ENCODE data around the gene ABLIM1.

DNA sequence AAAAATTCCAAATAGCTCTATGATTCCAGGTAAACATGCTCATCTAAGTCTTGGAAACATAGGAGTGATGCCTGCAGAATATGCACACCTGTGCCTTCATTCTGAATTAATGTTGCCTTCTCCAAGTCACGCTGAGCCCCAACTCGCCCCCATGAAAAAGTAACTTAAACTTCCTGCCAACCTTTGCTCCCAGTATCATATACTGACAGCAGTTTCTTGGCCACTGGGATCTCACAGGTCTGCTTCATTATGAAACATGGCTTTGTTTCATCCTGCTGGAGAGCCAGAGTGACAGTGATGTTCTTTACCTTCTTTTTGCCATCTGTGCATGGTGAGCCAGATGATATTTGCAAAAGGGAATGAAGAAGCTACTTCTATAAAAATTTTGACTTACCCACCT is 34.9 kb downstream of the ABLIM1 start:
- TF ChIP-seq POLR2A (IDR thresholded peaks at IDR 0.05; ENCODE audit: low read depth), result no peak
- TF ChIP-seq, protein P1, sequence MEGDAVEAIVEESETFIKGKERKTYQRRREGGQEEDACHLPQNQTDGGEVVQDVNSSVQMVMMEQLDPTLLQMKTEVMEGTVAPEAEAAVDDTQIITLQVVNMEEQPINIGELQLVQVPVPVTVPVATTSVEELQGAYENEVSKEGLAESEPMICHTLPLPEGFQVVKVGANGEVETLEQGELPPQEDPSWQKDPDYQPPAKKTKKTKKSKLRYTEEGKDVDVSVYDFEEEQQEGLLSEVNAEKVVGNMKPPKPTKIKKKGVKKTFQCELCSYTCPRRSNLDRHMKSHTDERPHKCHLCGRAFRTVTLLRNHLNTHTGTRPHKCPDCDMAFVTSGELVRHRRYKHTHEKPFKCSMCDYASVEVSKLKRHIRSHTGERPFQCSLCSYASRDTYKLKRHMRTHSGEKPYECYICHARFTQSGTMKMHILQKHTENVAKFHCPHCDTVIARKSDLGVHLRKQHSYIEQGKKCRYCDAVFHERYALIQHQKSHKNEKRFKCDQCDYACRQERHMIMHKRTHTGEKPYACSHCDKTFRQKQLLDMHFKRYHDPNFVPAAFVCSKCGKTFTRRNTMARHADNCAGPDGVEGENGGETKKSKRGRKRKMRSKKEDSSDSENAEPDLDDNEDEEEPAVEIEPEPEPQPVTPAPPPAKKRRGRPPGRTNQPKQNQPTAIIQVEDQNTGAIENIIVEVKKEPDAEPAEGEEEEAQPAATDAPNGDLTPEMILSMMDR (IDR thresholded peaks at IDR 0.05), result no peak
- TF ChIP-seq EP300 (IDR thresholded peaks at IDR 0.05), result no peak

All from esophagus muscularis mucosa (tissue), 4 donors.